ENCODE measurements around the gene P2RY12. TPM values are rescaled to one million over a fixed set of nuclear protein-coding genes. Genes with fewer than 3 reads are reported as not detected.
"Not testable (repeated sequence)": the region's sequence is repeated elsewhere in the genome, so short reads cannot be mapped to it uniquely, and the experiment has no call there.

Gene P2RY12
- total and polyA plus RNA-seq, 2 donors (not counting 3 experiments of a cell fraction or from before 2014, with no cell fraction given): not detected

DNA sequence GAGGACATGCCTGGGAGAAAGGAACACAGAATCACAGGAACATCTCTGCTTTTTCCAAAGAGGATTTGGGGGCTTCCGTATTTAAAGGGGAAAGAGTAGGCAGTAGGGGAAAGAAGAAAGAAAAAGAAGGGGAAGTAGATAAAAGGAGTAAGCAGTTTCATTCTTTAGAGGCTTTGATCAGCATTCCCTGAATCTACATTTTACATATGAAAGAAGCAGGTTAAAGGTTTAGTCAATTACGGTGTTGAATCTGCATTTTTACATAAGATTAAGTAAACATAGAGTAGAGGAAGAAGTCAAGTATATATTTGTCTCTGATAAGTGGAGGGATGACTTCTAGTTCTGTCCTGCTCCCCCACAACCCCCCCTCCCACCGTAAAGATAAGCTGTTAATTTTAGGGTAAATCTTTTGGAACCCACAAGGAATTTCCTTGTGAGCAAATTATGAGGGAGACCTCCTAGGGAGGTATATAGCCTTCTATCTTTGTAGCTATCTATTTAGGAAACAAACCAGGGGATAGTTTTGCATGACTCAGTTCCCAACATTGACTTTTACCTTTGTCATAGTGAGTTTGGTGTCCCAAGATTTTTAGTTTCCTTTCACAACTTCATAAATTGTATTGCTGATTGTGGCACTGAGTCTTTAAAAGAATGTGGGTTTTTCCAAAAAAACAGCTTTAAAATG lies 8.7 kb upstream of the P2RY12 start:
- peaks cover 1 to 3% of the 10 kb centered on the region in 2 experiments for H3K27me3 ChIP-seq (ENCODE audit: control insufficient read depth in 2 of 2, insufficient read depth in 2 of 2, low read length in 2 of 2)
- H2AFZ ChIP-seq (ENCODE audit: low read depth, low read length): no peak overlapping the region
- no TSS peak for BruUV-seq (replicated peaks)
- DNase-seq (ENCODE audit: low read depth, low spot score): no peak
- TF ChIP-seq MYC (IDR thresholded peaks at IDR 0.05; ENCODE audit: low read depth, low read length) (no peak), GATA2 (IDR thresholded peaks at IDR 0.05; ENCODE audit: insufficient read depth, insufficient read length, low read depth, low read length) (no peak), POLR2AphosphoS5 (IDR thresholded peaks at IDR 0.05; ENCODE audit: insufficient read depth, low read depth, low read length) (no peak), POLR2A (IDR thresholded peaks at IDR 0.05; ENCODE audit: low read depth, low read length) (no peak)
- TF ChIP-seq, protein P1, sequence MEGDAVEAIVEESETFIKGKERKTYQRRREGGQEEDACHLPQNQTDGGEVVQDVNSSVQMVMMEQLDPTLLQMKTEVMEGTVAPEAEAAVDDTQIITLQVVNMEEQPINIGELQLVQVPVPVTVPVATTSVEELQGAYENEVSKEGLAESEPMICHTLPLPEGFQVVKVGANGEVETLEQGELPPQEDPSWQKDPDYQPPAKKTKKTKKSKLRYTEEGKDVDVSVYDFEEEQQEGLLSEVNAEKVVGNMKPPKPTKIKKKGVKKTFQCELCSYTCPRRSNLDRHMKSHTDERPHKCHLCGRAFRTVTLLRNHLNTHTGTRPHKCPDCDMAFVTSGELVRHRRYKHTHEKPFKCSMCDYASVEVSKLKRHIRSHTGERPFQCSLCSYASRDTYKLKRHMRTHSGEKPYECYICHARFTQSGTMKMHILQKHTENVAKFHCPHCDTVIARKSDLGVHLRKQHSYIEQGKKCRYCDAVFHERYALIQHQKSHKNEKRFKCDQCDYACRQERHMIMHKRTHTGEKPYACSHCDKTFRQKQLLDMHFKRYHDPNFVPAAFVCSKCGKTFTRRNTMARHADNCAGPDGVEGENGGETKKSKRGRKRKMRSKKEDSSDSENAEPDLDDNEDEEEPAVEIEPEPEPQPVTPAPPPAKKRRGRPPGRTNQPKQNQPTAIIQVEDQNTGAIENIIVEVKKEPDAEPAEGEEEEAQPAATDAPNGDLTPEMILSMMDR (IDR thresholded peaks at IDR 0.05; ENCODE audit: extremely low read depth in 1 of 2, insufficient read depth in 1 of 2, low read depth in 1 of 2, low read length in 2 of 2): no peak
- CTCF ChIA-PET: no interaction called here
- no peak overlapping the region for H3K4me3 ChIP-seq (replicated peaks in 1 of 3; ENCODE audit: insufficient read depth in 1 of 3, low read depth in 1 of 3, low read length in 3 of 3)
- intact Hi-C loops (cut with micrococcal nuclease) (no loop called here), dilution Hi-C loops (cut with MboI; ENCODE audit: extremely low pct_ligation_motif_present, low sequenced_read_pairs) (no loop called here)
- POLR2A ChIA-PET: no interaction called here
- no peaks in the 10 kb centered on the region for H3K4me1 ChIP-seq (ENCODE audit: control insufficient read depth, extremely low read depth, insufficient read depth, low read length)
- H3K79me2 ChIP-seq (ENCODE audit: control insufficient read depth, insufficient read depth, low read length): no peaks in the 10 kb centered on the region
- no peaks in the 10 kb centered on the region for H3K9me1 ChIP-seq (replicated peaks; ENCODE audit: control insufficient read depth, extremely low read depth, insufficient read depth, low read length)
- no peaks in the 10 kb centered on the region for H3K36me3 ChIP-seq (ENCODE audit: control insufficient read depth in 2 of 2, extremely low read depth in 1 of 2, insufficient read depth in 2 of 2, low read length in 2 of 2)
- no peak for FAIRE-seq
- H3K4me2 ChIP-seq (ENCODE audit: insufficient read depth, low read length): no peak overlapping the region
- no peak overlapping the region for H3K27ac ChIP-seq (ENCODE audit: insufficient read depth, low read depth, low read length)
- no peaks in the 10 kb centered on the region for H4K20me1 ChIP-seq (replicated peaks; ENCODE audit: control insufficient read depth, extremely low read depth, insufficient read depth, low read length)
- H3K9me3 ChIP-seq (replicated peaks; ENCODE audit: control insufficient read depth, insufficient read depth, low read length): no peaks in the 10 kb centered on the region
- no peak overlapping the region for H3K9ac ChIP-seq (replicated peaks; ENCODE audit: extremely low read depth, insufficient read depth, low read length)

DNA sequence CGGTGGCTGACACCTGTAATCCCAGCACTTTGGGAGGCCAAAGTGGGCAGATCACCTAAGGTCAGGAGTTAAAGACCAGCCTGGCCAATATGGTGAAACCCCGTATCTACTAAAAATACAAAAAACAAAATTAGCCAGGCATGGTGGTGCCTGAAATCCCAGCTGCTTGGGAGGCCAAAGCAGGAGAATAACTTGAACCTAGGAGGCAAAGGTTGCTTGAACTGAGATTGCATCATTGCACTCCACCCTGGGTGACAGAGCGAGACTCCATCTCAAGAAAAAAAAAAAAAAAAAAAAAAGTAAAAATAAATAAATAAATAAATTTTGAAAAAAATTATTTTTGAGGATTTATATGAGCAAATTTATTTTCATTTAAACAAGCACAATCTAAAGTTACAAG lies 7.6 kb upstream of the P2RY12 start:
- H3K4me2 ChIP-seq (ENCODE audit: insufficient read depth, low read length); DNase-seq (ENCODE audit: low read depth, low spot score); H4K20me1 ChIP-seq (replicated peaks; ENCODE audit: control insufficient read depth, extremely low read depth, insufficient read depth, low read length); H3K9ac ChIP-seq (replicated peaks; ENCODE audit: extremely low read depth, insufficient read depth, low read length); FAIRE-seq; H2AFZ ChIP-seq (ENCODE audit: low read depth, low read length); H3K36me3 ChIP-seq (ENCODE audit: control insufficient read depth in 2 of 2, extremely low read depth in 1 of 2, insufficient read depth in 2 of 2, low read length in 2 of 2); POLR2A ChIA-PET; CTCF ChIA-PET; H3K27ac ChIP-seq (ENCODE audit: insufficient read depth, low read depth, low read length); H3K9me3 ChIP-seq (replicated peaks; ENCODE audit: control insufficient read depth, insufficient read depth, low read length); dilution Hi-C loops (cut with MboI; ENCODE audit: extremely low pct_ligation_motif_present, low sequenced_read_pairs); H3K9me1 ChIP-seq (replicated peaks; ENCODE audit: control insufficient read depth, extremely low read depth, insufficient read depth, low read length); BruUV-seq (replicated peaks); H3K79me2 ChIP-seq (ENCODE audit: control insufficient read depth, insufficient read depth, low read length); H3K27me3 ChIP-seq (ENCODE audit: control insufficient read depth in 2 of 2, insufficient read depth in 2 of 2, low read length in 2 of 2); H3K4me1 ChIP-seq (ENCODE audit: control insufficient read depth, extremely low read depth, insufficient read depth, low read length); intact Hi-C loops (cut with micrococcal nuclease); H3K4me3 ChIP-seq (replicated peaks in 1 of 3; ENCODE audit: insufficient read depth in 1 of 3, low read depth in 1 of 3, low read length in 3 of 3): not testable (repeated sequence)
